HepG2 (cell line): ENCODE measurements around the gene NSFL1C. TPM values are rescaled to one million over a fixed set of nuclear protein-coding genes. Genes with fewer than 3 reads are reported as not detected.

ENCODE experiments used
- ATAD3A ChIP-seq: sonication (generic); formaldehyde crosslinking; IDR thresholded peaks from 2 replicates; pipeline ENCODE4 v1.4.0; 2020; ENCODE audit warnings: missing genetic modification reagents
- BRCA1 ChIP-seq: sonication (generic); formaldehyde crosslinking; IDR thresholded peaks from 2 replicates; pipeline ENCODE4 v1.4.0; 2020; ENCODE audit warnings: missing genetic modification reagents
- CBX5 ChIP-seq: sonication (generic); formaldehyde crosslinking; IDR thresholded peaks from 2 replicates; pipeline ENCODE4 v1.4.0; 2020; ENCODE audit warnings: missing genetic modification reagents, borderline replicate concordance
- GMEB2 ChIP-seq: IDR thresholded peaks from 2 replicates; pipeline ENCODE4 v1.6.1; 2016; ENCODE audit warnings: missing biosample characterization, missing genetic modification reagents, low read depth
- GZF1 ChIP-seq: sonication (generic); formaldehyde crosslinking; IDR thresholded peaks from 2 replicates; pipeline ENCODE4 v1.5.1; 2020; ENCODE audit warnings: mild to moderate bottlenecking, missing genetic modification reagents
- HMG20B ChIP-seq: conservative IDR thresholded peaks from 2 replicates; pipeline ENCODE4 v1.6.1; 2016; ENCODE audit warnings: missing genetic modification reagents, missing compliant biosample characterization
- JUNB ChIP-seq: sonication (generic); formaldehyde crosslinking; IDR thresholded peaks from 2 replicates; pipeline ENCODE4 v1.8.0; 2022; ENCODE audit warnings: missing genetic modification reagents, mild to moderate bottlenecking, borderline replicate concordance
- JUND ChIP-seq: sonication (generic); formaldehyde crosslinking; IDR thresholded peaks from 2 replicates; pipeline ENCODE4 v1.8.0; 2022; ENCODE audit warnings: mild to moderate bottlenecking, missing genetic modification reagents
- MED13 ChIP-seq: sonication (generic); formaldehyde crosslinking; IDR thresholded peaks from 2 replicates; pipeline ENCODE4 v1.5.0; 2020; ENCODE audit warnings: missing genetic modification reagents
- NFIC ChIP-seq: IDR thresholded peaks from 2 replicates; pipeline ENCODE4 v1.6.1; 2012; ENCODE audit warnings: mild to moderate bottlenecking, low read length, inconsistent platforms
- PCBP2 ChIP-seq: fragments of 200-400 bp; formaldehyde crosslinking; optimal IDR thresholded peaks from 2 replicates; pipeline ENCODE3; 2018; ENCODE audit warnings: low read length, low read depth; ENCODE audit not compliant: poor library complexity, severe bottlenecking
- RORA ChIP-seq: sonication (generic); formaldehyde crosslinking; IDR thresholded peaks from 2 replicates; pipeline ENCODE4 v1.5.0; 2020; ENCODE audit warnings: mild to moderate bottlenecking, missing genetic modification reagents, moderate library complexity
- ZBTB33 ChIP-seq: sonication (generic); formaldehyde crosslinking; IDR thresholded peaks from 2 replicates; pipeline ENCODE4 v1.4.0; 2020; ENCODE audit warnings: missing genetic modification reagents
- ZBTB7B ChIP-seq: sonication (generic); formaldehyde crosslinking; IDR thresholded peaks from 2 replicates; pipeline ENCODE4 v1.4.0; 2020; ENCODE audit warnings: missing genetic modification reagents
- ZFAT ChIP-seq: sonication (generic); formaldehyde crosslinking; conservative IDR thresholded peaks from 2 replicates; pipeline ENCODE4 v1.8.1; 2023; ENCODE audit warnings: missing genetic modification reagents, inconsistent platforms
- ZNF18 ChIP-seq: sonication (generic); formaldehyde crosslinking; IDR thresholded peaks from 2 replicates; pipeline ENCODE4 v1.8.0; 2022; ENCODE audit warnings: mild to moderate bottlenecking, missing genetic modification reagents; ENCODE audit not compliant: insufficient replicate concordance
- ZNF564 ChIP-seq: sonication (generic); formaldehyde crosslinking; IDR thresholded peaks from 2 replicates; pipeline ENCODE4 v1.8.1; 2023; ENCODE audit warnings: mild to moderate bottlenecking, missing genetic modification reagents
- ZNF619 ChIP-seq: sonication (generic); formaldehyde crosslinking; IDR thresholded peaks from 2 replicates; pipeline ENCODE4 v1.4.0; 2020; ENCODE audit warnings: mild to moderate bottlenecking, missing genetic modification reagents
- ZNF746 ChIP-seq: sonication (generic); formaldehyde crosslinking; IDR thresholded peaks from 2 replicates; pipeline ENCODE4 v1.8.0; 2022; ENCODE audit warnings: mild to moderate bottlenecking, missing genetic modification reagents
- ZNF749 ChIP-seq: sonication (generic); formaldehyde crosslinking; IDR thresholded peaks from 2 replicates; pipeline ENCODE4 v1.8.0; 2022; ENCODE audit warnings: mild to moderate bottlenecking, missing genetic modification reagents, moderate library complexity, borderline replicate concordance
- ZSCAN5A ChIP-seq: sonication (generic); formaldehyde crosslinking; IDR thresholded peaks from 2 replicates; pipeline ENCODE4 v1.8.0; 2022; ENCODE audit warnings: mild to moderate bottlenecking, missing genetic modification reagents, borderline replicate concordance
- polyA plus RNA-seq, 8 experiments: library from polyadenylated mRNA; depleted of rRNA in 3 of 8; stranded (reverse) in 7 of 8; unstranded in 1 of 8; fragments of >200 nt; fragmentation: Illumina TruSeq in 4 of 8; extraction: Trizol in 4 of 8; gene quantifications; 2 replicates each; pipeline versions ENCODE4 v1.2.1 to v1.2.3, GENCODE V29; 2011 to 2016; ENCODE audit warnings: low read depth in 4 of 8, missing spikeins in 1 of 8, mixed read lengths in 1 of 8; ENCODE audit not compliant: insufficient read depth in 1 of 8
- total RNA-seq, 5 experiments: library from RNA; depleted of rRNA; stranded (reverse); fragments of >200 nt; fragmentation: Illumina TruSeq; extraction: Trizol; gene quantifications; 2 replicates each; pipeline ENCODE4 v1.2.3, GENCODE V29; 2016; ENCODE audit warnings: low read depth in 1 of 5

Gene NSFL1C
- total and polyA plus RNA-seq, 2 of the 13 experiments (the other 11 are each of a cell fraction or from before 2014, with no cell fraction given): 22.9 to 62.7 TPM

- TF ChIP-seq ZNF749 (CRISPR knock-in tag): no peak
- peak; percentile 76; the same call in 1 of the 2 replicates for TF ChIP-seq ZBTB7B
- TF ChIP-seq ZSCAN5A (CRISPR knock-in tag): no peak
- TF ChIP-seq ZNF619 (CRISPR knock-in tag): 0 out of 2 replicates have a peak, but pooled peaks have one; percentile 89
- TF ChIP-seq PCBP2: no peak
- TF ChIP-seq ZBTB33 (CRISPR knock-in tag): 0 out of 2 replicates have a peak, but pooled peaks have one; percentile 38
- TF ChIP-seq CBX5 (CRISPR knock-in tag): peak; percentile 70; the same call in 1 of the 2 replicates
- no peak for TF ChIP-seq ZFAT (CRISPR knock-in tag)
- TF ChIP-seq ZNF564 (CRISPR knock-in tag): no peak
- TF ChIP-seq ZNF18 (CRISPR knock-in tag): peak; percentile 73
- no peak for TF ChIP-seq NFIC
- TF ChIP-seq JUNB (CRISPR knock-in tag): no peak
- no peak for TF ChIP-seq ZNF746
- 0 out of 2 replicates have a peak, but pooled peaks have one; percentile 14 for TF ChIP-seq HMG20B
- no peak for TF ChIP-seq JUND (CRISPR knock-in tag)
- TF ChIP-seq MED13: no peak
- peak; percentile 82; the same call in 1 of the 2 replicates for TF ChIP-seq GZF1 (CRISPR knock-in tag)
- TF ChIP-seq RORA (CRISPR knock-in tag): 0 out of 2 replicates have a peak, but pooled peaks have one; percentile 3
- TF ChIP-seq BRCA1 (CRISPR knock-in tag): no peak
- TF ChIP-seq GMEB2 (CRISPR knock-in tag): peak; percentile 99
- peak; percentile 70; the same call in 1 of the 2 replicates for TF ChIP-seq ATAD3A (CRISPR knock-in tag)
These were observed 73.7 kb downstream of the NSFL1C start, which contains the start of gene FKBP1A (continued) for GRCh38 chr20:1392693-1393506.
